HG03378 (cell line): ENCODE results near the gene PPP6R1.

ENCODE experiments used
- ATAC-seq: cut with Tn5 transposase; IDR thresholded peaks from one replicate; pipeline ENCODE4 v1.9.1; 2021; ENCODE audit warnings: mild to moderate bottlenecking, moderate library complexity; ENCODE audit not compliant: unreplicated experiment

The PPP6R1 gene

DNA sequence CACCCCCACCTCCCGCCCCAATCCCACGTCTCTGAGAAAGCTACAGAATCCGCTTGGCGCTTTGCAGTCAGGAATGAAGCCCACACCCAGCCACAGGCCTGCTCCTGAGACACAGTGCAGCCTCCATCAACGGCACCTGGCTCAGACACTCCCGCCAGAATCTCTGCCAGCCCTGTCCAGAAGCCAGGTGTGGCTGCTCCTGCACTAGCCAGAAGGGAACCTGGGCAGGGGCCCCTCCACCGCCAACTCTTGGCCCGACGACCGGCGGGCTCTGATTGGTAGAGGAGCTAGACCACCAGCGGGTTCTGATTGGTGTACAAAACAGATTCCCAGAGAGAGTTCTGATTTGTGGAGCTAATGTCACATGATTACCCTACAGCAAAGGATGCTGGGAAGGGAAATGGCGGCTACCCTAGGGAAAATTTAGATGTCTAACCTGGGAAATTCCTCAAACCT is 2.9 kb upstream of the PPP6R1 start:
- no peak for ATAC-seq

DNA sequence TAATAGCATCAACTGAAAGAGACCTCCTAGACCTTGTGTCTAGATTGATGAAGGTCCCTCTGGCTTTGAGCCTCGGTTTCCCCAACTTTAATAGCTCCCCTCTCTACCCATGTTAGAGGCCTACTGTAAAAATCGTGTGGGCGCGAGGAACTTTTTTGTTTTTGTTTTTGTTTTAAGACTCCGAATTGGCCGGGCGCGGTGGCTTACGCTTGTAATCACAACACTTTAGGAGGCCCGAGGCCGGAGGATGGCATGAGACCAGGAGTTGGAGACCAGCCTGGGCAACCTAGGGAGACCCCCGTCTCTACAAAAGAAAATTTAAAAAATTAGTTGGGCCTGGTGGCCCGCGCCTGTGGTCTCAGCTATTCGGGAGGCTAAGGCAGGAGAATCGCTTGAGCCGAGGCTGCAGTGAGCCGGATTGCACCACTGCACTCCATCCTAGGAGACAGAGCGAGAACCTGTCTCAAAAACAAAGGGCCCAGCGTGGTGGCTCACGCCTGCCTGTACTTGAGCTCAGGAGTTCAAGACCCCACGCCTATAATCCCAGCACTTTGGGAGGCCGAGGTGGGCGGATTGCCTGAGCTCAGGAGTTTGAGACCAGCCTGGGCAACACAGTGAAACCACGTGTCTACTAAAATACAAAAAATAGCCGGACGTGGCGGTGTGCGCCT is 858 bp upstream of the PPP6R1 start:
- ATAC-seq, result no peak

DNA sequence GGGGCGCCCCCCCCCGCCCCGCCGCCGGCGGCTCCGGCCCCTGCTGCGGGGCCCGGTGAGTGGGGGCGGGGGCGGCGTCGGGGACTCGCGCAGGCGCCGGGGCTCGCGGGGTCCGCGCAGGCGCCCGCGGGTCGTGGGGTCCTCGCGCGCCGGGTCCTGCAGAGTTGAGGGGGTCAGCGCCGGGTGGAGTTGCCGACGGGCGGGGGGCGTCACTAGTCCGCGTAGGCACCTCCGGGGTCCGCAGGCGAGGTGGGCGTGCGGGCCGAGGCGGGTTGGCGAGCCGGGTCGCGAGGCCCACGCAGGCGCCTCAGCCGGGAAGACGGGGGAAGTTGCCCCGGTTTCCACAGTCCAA is 365 bp downstream of the PPP6R1 start:
- ATAC-seq, result peak; percentile 12

DNA sequence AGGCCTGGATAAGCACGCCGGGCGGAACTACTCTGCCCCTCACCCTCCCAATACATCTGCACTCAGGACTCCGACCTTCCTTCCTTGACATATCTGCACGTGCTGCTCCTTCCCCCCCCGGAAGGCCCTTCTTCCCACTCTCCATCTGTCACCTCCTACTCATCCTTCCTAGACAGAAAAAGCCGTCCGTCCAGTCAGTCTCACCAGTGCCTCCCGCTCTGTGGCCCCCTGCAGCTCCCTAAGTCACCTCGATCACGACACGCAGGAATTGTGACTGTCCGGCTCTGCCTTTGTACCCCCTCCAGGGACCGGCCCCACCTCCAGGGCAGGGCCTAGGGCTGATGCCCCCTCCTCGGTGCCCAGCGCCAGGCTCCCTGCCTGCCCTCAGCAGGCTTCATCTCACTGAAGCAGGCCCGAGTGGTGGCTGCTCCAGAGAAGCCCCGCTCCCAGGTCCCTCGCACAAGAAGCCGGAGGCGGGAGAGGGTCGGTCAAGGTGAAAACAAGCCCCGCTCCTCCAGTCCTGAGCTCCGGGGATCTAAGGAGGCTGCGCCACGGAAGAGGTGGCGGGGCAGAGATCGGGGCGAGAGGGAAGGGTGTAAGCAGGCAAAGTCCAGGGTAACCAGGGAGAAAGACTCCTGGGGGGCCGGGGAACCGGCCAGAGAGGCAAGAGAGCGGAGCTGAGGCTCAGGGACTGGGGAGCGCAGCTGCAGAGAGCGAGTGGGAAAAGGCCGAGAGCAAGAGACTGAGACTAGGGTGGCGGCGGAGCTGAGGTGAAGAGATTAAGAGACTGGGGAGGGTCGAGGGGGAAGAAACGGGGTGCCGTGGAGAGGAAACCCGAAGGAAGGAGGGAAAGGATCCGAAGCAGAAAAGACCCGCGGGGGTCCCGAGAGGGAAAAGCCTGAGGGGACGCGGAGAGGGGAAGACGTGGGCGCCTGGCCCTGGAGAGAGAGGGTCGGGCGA is 1.1 kb downstream of the PPP6R1 start:
- no peak for ATAC-seq

DNA sequence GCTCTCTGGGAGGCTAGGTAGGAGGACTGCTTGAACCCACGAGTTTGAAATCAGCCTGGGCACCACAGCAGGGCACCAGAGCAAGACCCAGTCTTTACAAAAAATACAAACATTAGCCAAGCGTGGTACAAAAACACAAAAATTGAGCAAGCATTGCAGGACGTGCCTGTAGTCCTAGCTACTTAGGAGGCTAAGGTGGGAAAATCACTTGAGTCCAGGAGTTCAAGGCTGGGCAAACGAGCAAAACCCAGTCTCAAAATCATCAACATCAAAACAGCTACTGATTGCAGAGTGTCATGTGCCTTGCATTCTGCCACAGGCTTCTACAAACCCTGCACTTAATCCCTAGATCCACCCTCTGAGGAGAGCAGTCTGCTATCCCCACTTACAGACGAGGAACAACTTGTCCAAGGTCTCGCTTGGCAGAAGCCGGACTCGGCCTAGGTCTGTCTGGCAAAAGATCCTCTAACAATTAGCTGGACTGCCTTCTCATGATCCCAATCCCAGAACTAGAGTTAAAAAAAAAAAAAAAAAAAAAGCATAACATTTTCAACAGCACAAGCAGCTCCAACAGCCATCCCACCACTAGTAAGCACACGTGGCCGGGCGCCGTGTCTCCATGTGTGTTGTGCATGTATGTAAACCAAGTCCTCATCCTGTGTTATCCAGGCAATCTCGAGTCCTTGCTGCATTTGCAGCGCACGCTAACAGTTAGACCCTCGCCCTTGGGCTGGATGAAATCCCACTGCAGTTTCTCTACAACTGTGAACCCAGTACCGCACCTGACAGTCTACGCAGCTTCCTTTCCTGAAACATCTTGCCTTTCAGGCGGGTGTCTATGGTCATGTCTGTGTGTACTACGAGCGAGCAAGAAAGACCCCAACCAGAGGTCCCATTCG is 2.0 kb downstream of the PPP6R1 start:
- ATAC-seq, result no peak

DNA sequence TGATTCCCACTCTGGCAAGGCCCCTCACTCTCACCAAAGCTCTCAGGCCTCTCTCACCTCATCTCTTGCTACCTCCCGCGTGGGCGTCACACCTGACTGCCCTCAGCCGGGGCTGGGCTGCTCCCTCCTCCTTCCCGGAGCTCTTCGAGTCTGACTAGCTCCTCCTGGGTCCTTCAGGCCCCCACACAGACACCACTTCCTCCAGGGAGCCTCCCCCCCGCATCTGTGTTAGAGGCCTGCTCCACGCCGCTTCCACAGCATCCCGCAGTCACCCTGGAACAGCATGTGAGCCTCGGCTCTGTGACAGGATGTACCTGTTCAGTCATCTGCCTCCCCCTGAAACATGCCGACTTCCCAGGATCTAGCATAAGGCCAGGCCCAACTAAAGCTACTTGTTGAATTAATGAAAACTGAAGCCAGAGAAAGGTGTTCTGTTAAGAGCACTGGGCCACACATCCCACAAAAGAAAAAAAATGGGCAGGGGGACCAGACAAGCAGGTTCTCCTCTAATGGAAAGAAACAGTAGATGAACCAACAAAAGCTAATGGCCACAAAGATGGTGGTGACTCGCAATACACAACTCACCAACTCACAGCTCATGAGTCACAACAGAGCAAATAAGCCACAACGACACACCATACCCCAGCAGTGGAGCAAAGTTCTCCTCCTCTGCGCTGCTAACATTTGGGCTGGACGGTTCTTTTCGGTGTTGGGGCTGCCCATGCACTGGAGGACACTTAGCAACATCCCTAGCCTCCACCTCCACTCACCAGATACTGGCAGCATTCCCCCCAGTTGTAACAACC is 3.0 kb downstream of the PPP6R1 start:
- no peak for ATAC-seq

DNA sequence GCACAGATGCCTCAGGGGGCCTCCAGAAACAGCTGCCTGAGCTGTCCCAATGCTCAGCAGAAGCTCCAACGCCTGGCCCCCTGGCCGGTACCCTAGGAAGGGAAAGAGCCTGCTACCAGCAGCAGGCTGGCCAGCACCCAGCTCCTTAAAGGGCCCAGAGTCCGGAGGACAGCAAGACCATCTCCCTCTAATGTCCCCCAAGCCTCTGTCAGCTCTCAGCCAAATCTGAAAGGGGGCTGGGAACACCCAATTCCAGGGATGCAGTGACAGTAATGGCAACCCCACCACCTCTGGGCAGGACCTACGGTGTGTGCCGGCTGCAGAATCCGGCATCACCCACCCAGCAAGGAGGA is 4.2 kb downstream of the PPP6R1 start:
- no peak for ATAC-seq

DNA sequence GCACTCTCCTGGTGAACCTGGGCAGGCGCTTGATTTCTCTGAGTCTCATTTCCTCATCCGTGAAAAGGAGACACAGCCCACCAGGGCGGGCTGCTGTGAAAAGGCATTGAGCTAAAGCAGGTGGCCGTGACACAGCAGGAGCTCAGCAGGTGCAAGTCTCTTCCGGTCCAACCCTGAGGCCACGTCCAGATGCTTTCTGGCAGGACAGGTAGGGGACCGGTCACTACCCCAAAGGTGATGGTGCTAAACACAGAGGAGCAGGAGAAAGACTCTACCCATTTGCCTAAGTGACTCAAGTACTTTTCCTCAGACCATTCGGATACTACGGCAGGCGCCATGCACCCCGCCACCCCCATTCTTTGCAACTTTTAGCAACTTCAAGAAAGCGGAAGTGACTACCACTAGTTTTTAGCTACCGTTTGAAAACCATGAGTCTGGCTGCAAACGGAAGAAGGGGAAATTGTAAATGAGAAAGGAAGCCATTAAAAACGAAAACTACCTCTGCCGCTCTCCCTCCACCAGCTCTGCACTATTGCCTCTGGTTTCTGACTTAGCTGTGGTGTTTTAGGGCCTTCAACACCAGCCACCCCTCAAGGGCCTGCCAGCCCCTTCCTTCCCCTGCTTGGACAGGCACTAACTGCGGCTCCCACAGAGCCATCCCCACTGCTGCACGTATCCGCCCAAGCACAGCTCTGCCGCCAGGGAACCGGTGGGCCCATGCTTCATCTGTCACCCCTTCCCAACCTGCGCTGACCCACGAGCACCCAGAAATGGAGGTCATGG is 4.8 kb downstream of the PPP6R1 start:
- peak; percentile 31 for ATAC-seq

DNA sequence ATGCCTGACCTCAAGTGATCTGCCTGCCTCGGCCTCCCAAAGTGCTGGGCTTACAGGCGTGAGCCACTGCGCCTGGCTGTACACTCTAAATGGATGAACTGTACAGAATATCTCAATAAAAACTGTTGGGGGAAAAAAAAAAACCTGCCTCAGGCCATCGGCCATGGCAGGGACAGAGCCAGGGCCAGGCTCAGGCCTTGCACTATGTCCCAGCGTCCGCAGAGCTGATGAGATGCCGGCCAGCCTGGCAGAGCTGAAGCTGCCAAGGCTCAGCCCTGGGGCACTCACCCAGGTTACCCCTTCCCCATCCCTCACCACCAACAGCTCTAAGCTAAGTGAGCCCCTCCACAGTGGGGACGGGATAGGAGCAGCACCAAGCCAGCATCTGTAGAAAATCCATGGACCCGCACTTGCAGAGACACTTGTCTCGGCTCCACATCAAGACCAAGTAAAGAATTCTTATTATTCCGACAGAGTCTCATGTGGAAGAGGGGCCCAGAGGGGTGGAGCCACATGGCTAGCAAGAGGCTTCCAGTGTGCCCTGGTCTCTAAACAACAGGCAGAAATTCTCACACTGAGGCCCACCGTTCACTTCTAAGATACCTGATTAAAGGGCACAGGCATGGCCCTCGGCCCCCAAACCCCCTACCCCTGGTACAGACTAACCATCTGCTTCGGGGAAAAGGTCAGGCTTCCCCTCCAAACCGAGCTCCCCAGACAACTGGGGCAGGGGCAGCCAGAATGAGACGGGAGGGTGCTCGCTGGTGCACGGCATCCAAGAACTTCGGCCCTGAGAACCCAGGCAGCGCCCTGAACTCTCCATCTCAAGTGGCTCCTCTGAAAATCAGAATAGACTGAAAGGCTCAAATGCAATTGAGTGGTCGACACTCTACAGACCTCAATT is 5.8 kb downstream of the PPP6R1 start:
- no peak for ATAC-seq

DNA sequence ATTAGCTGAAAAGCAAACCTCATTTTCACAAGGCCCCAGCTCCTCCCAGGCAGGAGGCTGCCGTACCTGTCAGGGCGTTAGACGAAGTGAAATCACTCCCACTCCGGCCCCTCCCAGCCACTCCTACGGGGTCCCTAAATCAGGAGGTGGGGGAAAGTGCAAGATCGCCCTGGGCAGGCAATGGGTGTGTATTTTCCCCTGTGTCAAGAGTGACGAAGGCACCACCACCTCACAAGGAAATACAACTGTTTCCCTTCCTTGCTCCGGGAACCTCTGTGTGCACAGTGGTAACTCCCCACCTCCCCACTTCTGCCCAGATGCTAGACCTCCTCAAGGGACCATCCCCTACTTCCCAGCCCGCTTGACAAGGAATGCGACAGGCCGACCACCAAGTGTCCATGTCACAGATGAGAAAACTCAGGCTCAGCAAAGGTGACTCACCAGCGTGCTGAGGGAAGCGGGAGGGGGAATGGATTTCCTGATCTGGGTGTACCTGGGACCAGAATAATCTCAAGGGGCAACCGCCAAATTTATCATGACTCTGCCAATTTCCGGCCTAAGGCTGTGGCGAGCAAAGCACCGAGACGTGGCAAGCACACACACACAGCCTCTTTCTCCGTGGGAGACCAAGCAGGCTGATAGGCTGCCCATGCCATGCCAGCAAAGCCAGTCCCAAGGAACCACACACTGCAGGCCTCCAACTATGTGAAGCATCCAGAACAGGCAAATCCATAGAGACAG is 7.3 kb downstream of the PPP6R1 start:
- ATAC-seq, result no peak

DNA sequence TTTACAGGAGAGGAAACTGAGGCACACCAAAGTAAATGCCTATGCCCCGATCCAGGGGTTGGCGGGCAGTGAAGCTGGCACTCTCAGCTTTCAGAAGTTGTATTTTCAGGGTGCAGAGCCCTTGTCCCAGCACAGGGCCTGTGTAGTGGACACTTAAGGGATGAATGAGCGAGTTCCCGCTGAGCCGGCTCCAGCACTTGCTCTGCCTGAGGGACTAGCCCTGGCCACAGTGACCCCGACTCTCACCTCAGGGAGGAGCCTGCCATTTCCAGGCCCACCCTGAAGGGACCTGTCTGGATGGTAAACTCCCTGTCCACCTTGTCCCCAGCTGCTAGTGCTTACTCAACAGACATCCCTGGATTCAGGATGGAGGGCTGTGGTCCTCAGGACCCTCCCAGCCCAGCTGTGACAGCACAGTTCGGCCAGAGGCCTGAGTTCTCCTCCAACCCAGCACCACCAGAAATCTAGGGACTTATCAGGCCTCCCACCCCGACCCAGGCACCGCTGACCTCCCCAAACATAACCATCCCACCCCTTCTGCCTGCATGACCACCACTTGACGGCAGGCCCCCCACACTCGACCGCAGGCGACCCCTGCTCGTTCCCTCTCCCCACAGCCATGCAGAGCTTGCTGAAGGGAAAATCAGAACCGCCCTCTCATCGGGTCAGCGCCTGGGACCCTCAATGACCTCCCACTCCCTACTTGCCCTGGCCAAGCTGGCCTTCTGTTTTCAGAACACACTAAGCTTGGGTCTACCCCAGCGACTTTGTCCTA is 8.4 kb downstream of the PPP6R1 start:
- ATAC-seq, result no peak

DNA sequence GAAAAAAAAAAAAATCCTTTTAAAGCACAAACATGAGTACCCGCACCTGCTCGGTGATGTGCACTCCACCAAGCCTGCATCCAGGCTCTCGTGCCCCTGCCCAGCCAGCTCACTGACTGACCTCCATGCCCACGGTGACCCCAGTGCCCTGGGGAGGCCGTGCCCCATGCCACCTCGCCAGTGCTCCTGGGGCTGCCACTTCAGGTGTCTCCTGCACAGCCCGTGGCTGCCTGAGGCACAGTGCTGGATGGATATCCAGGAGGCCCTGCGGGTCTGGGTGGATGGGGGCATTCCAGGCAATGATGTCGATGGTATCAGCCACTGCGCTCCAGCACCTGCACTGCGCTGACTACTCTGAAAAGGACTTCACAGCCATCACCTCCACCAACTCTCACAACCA is 9.0 kb downstream of the PPP6R1 start:
- no peak for ATAC-seq

DNA sequence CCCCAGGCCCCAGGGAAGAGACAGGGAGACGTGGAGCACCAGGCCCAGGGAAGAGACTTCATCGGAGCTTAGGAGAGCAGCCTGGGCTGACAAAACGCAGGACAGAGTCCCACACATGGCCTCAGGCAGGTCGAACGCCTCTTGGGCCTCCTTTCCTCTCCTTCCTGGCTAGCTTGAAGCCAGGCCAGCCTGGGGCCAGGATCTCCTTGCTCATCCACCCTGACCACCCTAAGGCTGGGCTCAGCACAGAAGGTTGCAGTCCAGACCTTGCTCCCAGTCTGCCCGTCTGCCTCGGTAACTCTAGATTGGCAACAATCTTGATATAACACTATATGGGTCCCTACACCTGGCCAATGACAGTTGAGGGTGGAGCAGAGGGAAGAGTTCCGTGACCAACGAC is 10.1 kb downstream of the PPP6R1 start:
- no peak for ATAC-seq

DNA sequence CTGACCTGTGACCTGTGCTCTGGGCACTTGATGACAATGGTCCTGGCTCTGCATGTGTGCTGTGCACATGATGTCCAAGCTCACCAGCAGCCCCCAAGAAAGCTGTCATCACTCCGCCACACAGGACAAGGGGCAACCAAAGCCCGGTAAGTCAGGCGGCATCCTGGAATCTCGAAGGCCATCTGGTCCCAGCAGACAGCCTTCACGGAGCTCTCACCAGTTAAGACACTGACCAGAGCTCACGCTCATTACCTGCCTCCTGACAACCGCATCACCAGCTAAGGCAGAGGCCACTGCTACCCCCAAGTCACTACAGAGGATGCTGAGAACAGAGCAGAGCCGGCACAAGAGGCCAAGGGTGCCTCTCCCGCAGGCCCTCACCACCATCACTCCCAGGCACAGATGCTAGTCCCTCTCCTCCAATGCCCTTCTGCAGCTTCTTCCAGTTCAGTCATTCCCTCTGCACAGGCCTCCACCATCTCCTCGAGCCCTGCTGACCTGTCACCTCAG is 10.6 kb downstream of the PPP6R1 start:
- ATAC-seq, result no peak

DNA sequence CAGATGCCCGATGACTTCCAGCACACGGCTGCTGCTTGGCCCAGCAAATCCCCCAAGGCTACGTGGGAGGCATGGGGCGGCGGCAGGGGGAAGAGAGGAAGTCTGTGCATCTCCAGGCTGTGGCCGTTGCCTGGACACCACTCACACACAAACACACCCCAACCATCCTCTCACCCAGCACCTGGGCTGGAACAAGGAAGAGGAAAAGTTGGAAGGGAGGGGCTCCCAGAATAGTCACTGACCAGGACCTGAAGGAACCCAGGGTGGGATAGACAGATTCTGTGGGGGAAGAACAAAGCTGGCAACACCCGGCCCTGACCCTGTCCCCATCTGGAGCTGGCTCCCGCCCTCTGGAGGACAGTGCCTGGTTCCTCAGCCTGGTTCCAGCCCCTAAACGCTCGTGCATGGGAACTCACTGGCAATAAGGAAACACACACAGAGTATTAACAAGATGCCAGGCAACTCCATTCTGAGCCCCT is 11.2 kb downstream of the PPP6R1 start:
- no peak for ATAC-seq

DNA sequence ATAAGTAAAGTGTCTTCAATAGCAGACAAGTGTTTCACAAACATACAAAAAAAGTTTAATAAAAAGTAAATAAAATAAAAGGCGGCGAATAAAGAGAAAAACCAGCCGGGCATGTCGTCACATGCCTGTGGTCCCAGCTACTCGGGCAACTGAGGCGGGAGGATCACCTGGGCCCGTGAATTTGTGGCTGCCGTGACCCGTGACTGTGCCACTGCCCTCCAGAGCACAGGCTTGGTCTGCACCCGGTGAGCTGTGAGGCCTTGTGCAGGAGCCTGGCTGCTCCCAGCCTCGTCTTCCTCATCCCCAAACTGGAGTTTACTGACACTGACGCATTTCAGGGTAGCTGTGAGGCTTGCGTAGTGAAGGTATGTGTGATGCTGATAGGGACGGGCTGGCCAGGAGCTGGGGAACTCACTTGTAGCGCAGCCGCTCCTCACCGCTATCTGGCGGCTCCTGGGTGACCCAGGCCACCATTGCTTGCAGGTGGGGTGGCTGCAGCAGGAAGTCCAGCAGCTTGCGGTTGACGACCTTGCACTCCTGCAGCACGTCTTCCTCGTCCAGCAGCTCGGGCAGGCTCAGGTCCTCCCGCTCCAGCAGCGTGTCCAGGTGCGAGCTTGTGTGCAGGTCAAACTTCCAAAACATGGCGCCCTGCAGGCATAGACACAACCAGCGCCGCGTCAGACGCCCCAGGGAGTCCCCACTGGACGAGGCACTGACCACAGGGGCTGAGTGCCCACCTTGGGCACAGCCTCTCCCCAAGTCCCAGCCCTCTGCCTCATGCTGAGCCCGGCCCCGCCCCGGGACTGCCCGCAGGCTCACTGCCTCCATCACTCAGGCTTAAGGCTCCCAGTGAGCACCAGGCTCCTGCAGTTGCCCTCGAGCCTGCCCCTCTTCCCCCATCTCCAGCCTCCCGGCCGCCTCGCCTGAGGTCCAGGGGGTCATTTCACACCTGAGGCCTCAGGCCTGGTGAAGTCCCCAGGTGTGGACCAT is 12.1 kb downstream of the PPP6R1 start:
- no peak for ATAC-seq
